ENCODE measurements around the gene RRAGA.
"Not testable (repeated sequence)": the region's sequence is repeated elsewhere in the genome, so short reads cannot be mapped to it uniquely, and the experiment has no call there.

RRAGA gene

GRCh38 chr9:19085295-19085694 is 36.1 kb downstream of the RRAGA start:
- DNase-seq (ENCODE audit: low spot score) = peak; percentile 6

GRCh38 chr9:19087106-19088000 is 38.1 kb downstream of the RRAGA start:
- DNase-seq (ENCODE audit: low spot score) = no peak

- DNase-seq (ENCODE audit: low spot score) = not testable (repeated sequence)
These were observed 48.2 kb downstream of the RRAGA start for GRCh38 chr9:19097431-19097830.

Measured in GM03348 (cell line).